ENCODE data around the gene TSPAN14.

- TF ChIP-seq CTCF (IDR thresholded peaks at IDR 0.05; ENCODE audit: low read length), result no peak
- TF ChIP-seq EZH2 (IDR thresholded peaks at IDR 0.05; ENCODE audit: borderline replicate concordance, low read length), result no peak
Measured at GRCh38 chr10:80464557-80465450, 10.7 kb downstream of the TSPAN14 start.

Data from OCI-LY1 (cell line).